Stimulated activated CD8-positive, alpha-beta memory T cell treated with anti-CD3 and anti-CD28 coated beads, Interleukin-15, amount 100 ng/mL, for 1 hour (primary cell): ENCODE measurements around the gene SHTN1.

ENCODE experiments used
- DNase-seq: peaks from one replicate; pipeline ENCODE4 v3.0.0-alpha.2; 2020; ENCODE audit warnings: low read depth

SHTN1 gene

GRCh38 chr10:117005026-117005526, at the start of gene SHTN1:
SHTN1 (minus strand) TSS chr10:117005187; CDS start chr10:117005079, 108 bp downstream.
- DNase-seq = no peak

- DNase-seq = no peak
Observed at GRCh38 chr10:117053482-117053881, 48.5 kb upstream of the SHTN1 start.

GRCh38 chr10:117047947-117048346, 43.0 kb upstream of the SHTN1 start:
- DNase-seq = no peak

- no peak for DNase-seq
Observed at GRCh38 chr10:117016266-117016665, 11.3 kb upstream of the SHTN1 start.

- no peak for DNase-seq
Observed at GRCh38 chr10:117014835-117015234, 9.8 kb upstream of the SHTN1 start.

GRCh38 chr10:117007080-117007479, 2.1 kb upstream of the SHTN1 start:
- no peak for DNase-seq

GRCh38 chr10:117005527-117006055, 604 bp upstream of the SHTN1 start:
- DNase-seq = no peak

- no peak for DNase-seq
Observed at GRCh38 chr10:117004227-117005025, 561 bp downstream of the SHTN1 start.

GRCh38 chr10:117003336-117003735, 1.7 kb downstream of the SHTN1 start:
- no peak for DNase-seq

- DNase-seq = no peak
Observed at GRCh38 chr10:117002206-117002605, 2.8 kb downstream of the SHTN1 start.

GRCh38 chr10:117001144-117001543, 3.8 kb downstream of the SHTN1 start:
- no peak for DNase-seq

- DNase-seq = no peak
Observed at GRCh38 chr10:117000580-117000979, 4.4 kb downstream of the SHTN1 start.

GRCh38 chr10:116998172-116998571, 6.8 kb downstream of the SHTN1 start:
- DNase-seq = no peak

GRCh38 chr10:116997015-116997414, 8.0 kb downstream of the SHTN1 start:
- DNase-seq = no peak

GRCh38 chr10:116995648-116996047, 9.3 kb downstream of the SHTN1 start:
- DNase-seq = no peak

- no peak for DNase-seq
Observed at GRCh38 chr10:116994113-116994890, 10.7 kb downstream of the SHTN1 start.

GRCh38 chr10:116993610-116994009, 11.4 kb downstream of the SHTN1 start:
- no peak for DNase-seq

- no peak for DNase-seq
Observed at GRCh38 chr10:116992183-116992582, 12.8 kb downstream of the SHTN1 start.

- DNase-seq = no peak
Observed at GRCh38 chr10:116990276-116990800, 14.6 kb downstream of the SHTN1 start.

- no peak for DNase-seq
Observed at GRCh38 chr10:116989439-116989838, 15.5 kb downstream of the SHTN1 start.

GRCh38 chr10:116988311-116988710, 16.7 kb downstream of the SHTN1 start:
- DNase-seq = no peak

GRCh38 chr10:116985611-116986010, 19.4 kb downstream of the SHTN1 start:
- DNase-seq = no peak
